Thyroid gland (tissue), 4 donors: ENCODE measurements around the gene RUNX2. TPM values are rescaled to one million over a fixed set of nuclear protein-coding genes. Genes with fewer than 3 reads are reported as not detected.

Source experiments
- DNase-seq, 2 donors: peaks; one replicate each; pipeline ENCODE4 v3.0.0-alpha.2; 2019
- H3K27ac ChIP-seq, 3 donors: fragments of 200-600 bp; sonication (generic); 1 replicate in 2 of 3; 2 replicates in 1 of 3; pipeline ENCODE4 v1.5.1; 2016 to 2019; ENCODE audit warnings: mild to moderate bottlenecking in 1 of 3, moderate library complexity in 1 of 3
- H3K27me3 ChIP-seq: fragments of 200-600 bp; sonication (generic); one replicate; pipeline ENCODE4 v1.5.1; 2019
- H3K36me3 ChIP-seq, 2 donors: fragments of 200-600 bp; sonication (generic); one replicate each; pipeline ENCODE4 v1.5.1; 2016 to 2019
- H3K4me1 ChIP-seq, 2 donors: fragments of 200-600 bp; sonication (generic); one replicate each; pipeline ENCODE4 v1.5.1; 2017 to 2019
- H3K4me3 ChIP-seq, 3 donors: fragments of 200-600 bp; sonication (generic); replicated peaks in 1 of 3; 1 replicate in 2 of 3; 2 replicates in 1 of 3; pipeline ENCODE4 v1.5.1; 2016; ENCODE audit warnings: mild to moderate bottlenecking in 1 of 3
- H3K9me3 ChIP-seq: fragments of 200-600 bp; sonication (generic); one replicate; pipeline ENCODE4 v1.5.1; 2017
- POLR2A ChIP-seq, 2 donors: fragments of 450-650 bp; IDR thresholded peaks; one replicate each; pipeline ENCODE4 v1.6.1; 2017; ENCODE audit warnings: antibody characterized with exemption in 2 of 2, mild to moderate bottlenecking in 2 of 2, moderate library complexity in 1 of 2
- WGBS, 2 donors: methylation state at CpG; one replicate each; pipeline ENCODE4 v1.1.5; 2017; 5-methylcytosine and 5-hydroxymethylcytosine counted together
- intact Hi-C: fragments of 100-400 bp; cut with DNase I; formaldehyde crosslinking; loops from one replicate; pipeline ENCODE4 v1.15.1; 2023
- total RNA-seq, 4 donors: library from RNA; depleted of rRNA; stranded (reverse); fragments of >200 nt; gene quantifications; one replicate each; pipeline ENCODE4 v1.2.3, GENCODE V29; 2016
- TF ChIP-seq, protein P1 (sequence below), 6 experiments: fragments of 200-600 bp in 3 of 6; fragments of 450-650 bp in 3 of 6; sonication (generic) in 3 of 6; IDR thresholded peaks; one replicate each; pipeline ENCODE4 v1.5.1; 2016 to 2019; ENCODE audit warnings: antibody characterized with exemption in 6 of 6, mild to moderate bottlenecking in 2 of 6, inconsistent platforms in 1 of 6, moderate library complexity in 1 of 6

RUNX2 gene
- total RNA-seq, 4 donors from 2014 or later: 1.6 to 4.2 (median 2.7) TPM

- H3K27ac ChIP-seq: no peak overlapping the region
These were observed 282.7 kb downstream of the RUNX2 start for GRCh38 chr6:45610832-45611231.

GRCh38 chr6:45611491-45611890, 283.4 kb downstream of the RUNX2 start:
- Histone ChIP-seq H3K36me3 (no peaks in the 10 kb centered on the region), H3K4me3 (no peak overlapping the region), H3K4me1 (no peaks in the 10 kb centered on the region), H3K27ac (no peak overlapping the region), H3K9me3 (no peaks in the 10 kb centered on the region), H3K27me3 (no peaks in the 10 kb centered on the region)
- WGBS, 2 donors: 75 to 77% methylated on average over 2 of the region's 2 CpGs
- intact Hi-C loops: no loop called here
- DNase-seq: no peak
- TF ChIP-seq, protein P1, sequence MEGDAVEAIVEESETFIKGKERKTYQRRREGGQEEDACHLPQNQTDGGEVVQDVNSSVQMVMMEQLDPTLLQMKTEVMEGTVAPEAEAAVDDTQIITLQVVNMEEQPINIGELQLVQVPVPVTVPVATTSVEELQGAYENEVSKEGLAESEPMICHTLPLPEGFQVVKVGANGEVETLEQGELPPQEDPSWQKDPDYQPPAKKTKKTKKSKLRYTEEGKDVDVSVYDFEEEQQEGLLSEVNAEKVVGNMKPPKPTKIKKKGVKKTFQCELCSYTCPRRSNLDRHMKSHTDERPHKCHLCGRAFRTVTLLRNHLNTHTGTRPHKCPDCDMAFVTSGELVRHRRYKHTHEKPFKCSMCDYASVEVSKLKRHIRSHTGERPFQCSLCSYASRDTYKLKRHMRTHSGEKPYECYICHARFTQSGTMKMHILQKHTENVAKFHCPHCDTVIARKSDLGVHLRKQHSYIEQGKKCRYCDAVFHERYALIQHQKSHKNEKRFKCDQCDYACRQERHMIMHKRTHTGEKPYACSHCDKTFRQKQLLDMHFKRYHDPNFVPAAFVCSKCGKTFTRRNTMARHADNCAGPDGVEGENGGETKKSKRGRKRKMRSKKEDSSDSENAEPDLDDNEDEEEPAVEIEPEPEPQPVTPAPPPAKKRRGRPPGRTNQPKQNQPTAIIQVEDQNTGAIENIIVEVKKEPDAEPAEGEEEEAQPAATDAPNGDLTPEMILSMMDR (IDR thresholded peaks at IDR 0.05): no peak
- TF ChIP-seq POLR2A (IDR thresholded peaks at IDR 0.05): no peak

More at GRCh38 chr6:45610832-45611231, 282.7 kb downstream of the RUNX2 start:
- intact Hi-C loops: no loop called here
- no peak for DNase-seq
- TF ChIP-seq, protein P1 (IDR thresholded peaks at IDR 0.05): no peak
- TF ChIP-seq POLR2A (IDR thresholded peaks at IDR 0.05): no peak
- H3K9me3 ChIP-seq: no peaks in the 10 kb centered on the region
- no peaks in the 10 kb centered on the region for H3K36me3 ChIP-seq
- WGBS, 2 donors: 67 to 73% methylated on average over 2 of the region's 2 CpGs
- H3K4me1 ChIP-seq: no peaks in the 10 kb centered on the region
- no peaks in the 10 kb centered on the region for H3K27me3 ChIP-seq
- no peak overlapping the region for H3K4me3 ChIP-seq

- H3K27ac ChIP-seq: no peak overlapping the region
- no peaks in the 10 kb centered on the region for H3K27me3 ChIP-seq
- no peak overlapping the region for H3K4me3 ChIP-seq
- no peaks in the 10 kb centered on the region for H3K9me3 ChIP-seq
- TF ChIP-seq, protein P1 (IDR thresholded peaks at IDR 0.05): no peak
- TF ChIP-seq POLR2A (IDR thresholded peaks at IDR 0.05): no peak
- no peak for DNase-seq
- WGBS, 2 donors: 53 to 64% methylated on average over 9 of the region's 9 CpGs
- intact Hi-C loops: no loop called here
- H3K36me3 ChIP-seq: no peaks in the 10 kb centered on the region
- H3K4me1 ChIP-seq: no peaks in the 10 kb centered on the region
These were observed 285.5 kb downstream of the RUNX2 start for GRCh38 chr6:45613656-45614055.

DNA sequence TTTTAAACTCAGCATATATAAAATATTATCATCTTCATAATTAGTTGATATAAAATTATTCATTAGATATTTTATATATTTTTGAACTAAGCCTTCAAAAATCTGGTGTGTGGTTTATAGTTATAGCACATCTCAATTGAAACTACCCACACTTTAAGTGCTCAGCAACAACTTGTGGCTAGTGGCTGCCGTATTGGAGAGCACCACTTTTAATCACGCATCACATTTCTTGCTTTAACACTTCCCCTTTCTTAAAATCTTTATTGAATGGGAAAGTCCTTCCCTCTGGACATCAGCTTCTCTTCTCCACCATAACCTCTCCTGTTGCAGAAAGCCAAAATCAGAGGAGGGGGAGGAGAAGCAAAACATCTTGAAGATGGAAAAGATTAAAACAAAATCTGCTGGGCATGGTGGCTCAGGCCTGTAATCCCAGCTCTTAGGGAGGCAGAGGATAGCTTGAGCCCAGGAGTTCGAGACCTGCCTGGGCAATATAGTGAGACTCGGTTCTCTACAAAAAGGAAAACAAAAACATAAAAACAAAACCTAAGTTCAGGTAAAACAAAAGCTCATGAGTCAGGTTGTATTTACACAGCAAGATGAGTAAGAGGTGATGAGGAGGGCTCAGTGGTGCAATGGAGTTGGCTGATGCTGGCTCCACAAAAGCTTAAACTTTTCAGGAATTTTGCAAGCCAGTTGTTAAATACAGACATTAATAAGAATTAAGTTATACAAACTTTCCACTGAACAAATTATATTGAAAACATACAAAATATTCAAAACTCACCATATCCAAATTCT, 286.6 kb downstream of the RUNX2 start:
- Histone ChIP-seq H3K4me1 (no peaks in the 10 kb centered on the region), H3K27ac (no peak overlapping the region), H3K36me3 (no peaks in the 10 kb centered on the region), H3K27me3 (no peaks in the 10 kb centered on the region), H3K9me3 (no peaks in the 10 kb centered on the region), H3K4me3 (no peak overlapping the region)
- 79 to 84% methylated on average over 4 of the region's 4 CpGs for WGBS, 2 donors
- TF ChIP-seq POLR2A (IDR thresholded peaks at IDR 0.05): no peak
- no peak for DNase-seq
- intact Hi-C loops: no loop called here

DNA sequence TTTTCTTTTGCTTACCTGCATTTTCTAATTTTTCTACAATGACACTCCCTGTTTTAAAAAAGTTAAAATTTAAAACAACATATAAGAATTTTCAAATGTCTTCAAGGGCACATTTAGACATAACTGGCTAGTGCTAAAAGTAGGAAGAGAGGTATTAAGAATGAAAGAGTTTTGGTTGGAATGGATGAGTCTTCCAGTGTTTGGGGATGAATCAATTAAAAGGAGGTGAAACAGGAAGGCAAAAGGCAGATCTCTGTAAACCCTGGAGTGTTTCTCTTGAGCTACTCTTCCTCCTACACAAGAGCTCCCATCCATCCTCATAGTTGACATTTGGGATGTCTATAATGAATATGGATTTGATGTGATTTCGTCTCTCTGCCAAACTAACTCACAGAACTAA, 288.1 kb downstream of the RUNX2 start:
- Histone ChIP-seq H3K36me3 (no peaks in the 10 kb centered on the region), H3K4me1 (no peaks in the 10 kb centered on the region), H3K27ac (no peak overlapping the region), H3K27me3 (no peaks in the 10 kb centered on the region), H3K9me3 (no peaks in the 10 kb centered on the region), H3K4me3 (no peak overlapping the region)
- DNase-seq: no peak
- 95% methylated on average over 1 of the region's 1 CpG for WGBS, 2 donors
- intact Hi-C loops: no loop called here
- TF ChIP-seq, protein P1 (IDR thresholded peaks at IDR 0.05): no peak
- TF ChIP-seq POLR2A (IDR thresholded peaks at IDR 0.05): no peak
